Breast epithelium (tissue), 4 donors: ENCODE measurements around the gene DDX52. TPM values are rescaled to one million over a fixed set of nuclear protein-coding genes. Genes with fewer than 3 reads are reported as not detected.
A peak's percentile ranks its signal among the peaks of the same experiment; 100 is the strongest.

ENCODE experiments used
- DNase-seq, 2 donors: peaks; one replicate each; pipeline ENCODE4 v3.0.0-alpha.2; 2019; ENCODE audit warnings: low spot score in 2 of 2
- H3K27ac ChIP-seq, 2 donors: fragments of 200-600 bp; sonication (generic) in 1 of 2; one replicate each; pipeline ENCODE4 v1.5.1; 2016 to 2019; ENCODE audit warnings: mild to moderate bottlenecking in 1 of 2
- H3K27me3 ChIP-seq, 2 donors: fragments of 200-600 bp; sonication (generic) in 1 of 2; one replicate each; pipeline versions ENCODE4 v1.5.1 to v1.6.0; 2017 to 2019; ENCODE audit warnings: control low read depth in 1 of 2, mild to moderate bottlenecking in 1 of 2
- H3K36me3 ChIP-seq: fragments of 200-600 bp; one replicate; pipeline ENCODE4 v1.5.1; 2019
- H3K4me1 ChIP-seq, 2 donors: fragments of 200-600 bp; sonication (generic); one replicate each; pipeline ENCODE4 v1.5.1; 2016 to 2019; ENCODE audit warnings: control low read depth in 1 of 2
- H3K4me3 ChIP-seq, 3 donors: fragments of 200-600 bp; sonication (generic); 1 replicate in 2 of 3; 2 replicates in 1 of 3; pipeline ENCODE4 v1.5.1; 2016 to 2019; ENCODE audit warnings: mild to moderate bottlenecking in 3 of 3, moderate library complexity in 2 of 3
- H3K9me3 ChIP-seq, 2 donors: fragments of 200-600 bp; sonication (generic) in 1 of 2; one replicate each; pipeline ENCODE4 v1.5.1; 2016 to 2019; ENCODE audit warnings: control low read depth in 1 of 2
- CTCF ChIP-seq, 3 donors: fragments of 450-650 bp; IDR thresholded peaks; one replicate each; pipeline ENCODE4 v1.5.1; 2016 to 2017; ENCODE audit warnings: antibody characterized with exemption in 3 of 3, mild to moderate bottlenecking in 3 of 3, moderate library complexity in 3 of 3
- POLR2A ChIP-seq: fragments of 450-650 bp; IDR thresholded peaks from one replicate; pipeline ENCODE4 v1.6.1; 2016; ENCODE audit warnings: antibody characterized with exemption, mild to moderate bottlenecking, moderate library complexity
- POLR2AphosphoS5 ChIP-seq, 3 donors: sonication (generic); formaldehyde crosslinking; IDR thresholded peaks; one replicate each; pipeline ENCODE4 v1.6.1; 2017; ENCODE audit warnings: antibody characterized with exemption in 3 of 3
- intact Hi-C: fragments of 100-400 bp; cut with DNase I; formaldehyde crosslinking; loops from one replicate; pipeline ENCODE4 v1.15.1; 2023; ENCODE audit warnings: low total_unique reads
- total RNA-seq, 3 donors: library from RNA; depleted of rRNA; stranded (reverse); fragments of >200 nt; gene quantifications; one replicate each; pipeline ENCODE4 v1.1.0, GENCODE V29; 2016

The DDX52 gene
- total RNA-seq, 3 donors from 2014 or later = 15.8 to 29.3 (median 20.0) TPM

DNA sequence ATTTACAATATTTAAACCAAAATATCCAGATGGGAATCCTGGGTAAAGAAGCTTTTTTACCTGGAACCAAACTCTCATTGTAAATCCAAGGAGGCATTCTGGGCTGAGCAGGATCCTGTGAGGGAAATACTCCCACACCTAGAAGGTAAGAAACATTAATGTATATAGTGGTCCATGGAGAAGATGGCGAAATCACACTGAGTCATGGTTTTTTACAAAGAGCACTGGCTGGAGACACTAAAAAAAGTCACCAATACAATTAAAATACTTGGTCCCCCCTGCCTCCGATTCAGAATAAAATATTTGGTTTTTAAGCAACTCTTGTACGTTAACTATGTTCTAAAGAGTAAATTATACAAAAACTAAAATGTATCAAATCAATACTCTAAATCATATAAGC lies 67.0 kb downstream of the DDX52 start:
- no peak for DNase-seq
- no peaks in the 10 kb centered on the region for H3K36me3 ChIP-seq
- peaks cover 0 to 6% of the 10 kb centered on the region in 2 donors for H3K9me3 ChIP-seq
- intact Hi-C loops = no loop called here
- H3K27me3 ChIP-seq = no peaks in the 10 kb centered on the region
- TF ChIP-seq POLR2AphosphoS5 (IDR thresholded peaks at IDR 0.05) = no peak
- TF ChIP-seq POLR2A = no peak
- TF ChIP-seq CTCF (IDR thresholded peaks at IDR 0.05) = no peak
- no peaks in the 10 kb centered on the region for H3K4me1 ChIP-seq
- no peak overlapping the region for H3K4me3 ChIP-seq
- H3K27ac ChIP-seq = no peak overlapping the region

DNA sequence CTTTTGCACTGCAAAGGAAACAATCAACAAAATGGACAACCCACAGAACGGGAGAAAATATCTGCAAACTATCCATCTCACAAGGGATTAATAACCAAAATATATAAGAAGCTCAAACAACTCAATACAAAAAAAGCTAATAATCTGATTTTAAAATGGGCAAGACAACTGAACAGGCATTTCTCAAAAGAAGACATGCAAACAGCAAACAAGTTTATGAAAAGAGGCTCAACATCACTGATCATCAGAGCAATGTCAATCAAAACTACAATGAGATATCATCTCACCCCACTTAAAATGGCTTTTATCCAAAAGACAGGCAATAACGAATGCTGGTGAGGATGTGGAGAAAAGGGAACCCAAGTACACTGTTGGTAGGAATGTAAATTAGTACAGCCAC lies 68.8 kb downstream of the DDX52 start:
- TF ChIP-seq CTCF (IDR thresholded peaks at IDR 0.05) (no peak), POLR2A (no peak), POLR2AphosphoS5 (IDR thresholded peaks at IDR 0.05) (no peak)
- Histone ChIP-seq H3K9me3 (peaks cover 0 to 6% of the 10 kb centered on the region in 2 donors), H3K27me3 (no peaks in the 10 kb centered on the region), H3K4me1 (no peaks in the 10 kb centered on the region), H3K27ac (no peak overlapping the region), H3K36me3 (no peaks in the 10 kb centered on the region), H3K4me3 (no peak overlapping the region)
- intact Hi-C loops = no loop called here
- no peak for DNase-seq

DNA sequence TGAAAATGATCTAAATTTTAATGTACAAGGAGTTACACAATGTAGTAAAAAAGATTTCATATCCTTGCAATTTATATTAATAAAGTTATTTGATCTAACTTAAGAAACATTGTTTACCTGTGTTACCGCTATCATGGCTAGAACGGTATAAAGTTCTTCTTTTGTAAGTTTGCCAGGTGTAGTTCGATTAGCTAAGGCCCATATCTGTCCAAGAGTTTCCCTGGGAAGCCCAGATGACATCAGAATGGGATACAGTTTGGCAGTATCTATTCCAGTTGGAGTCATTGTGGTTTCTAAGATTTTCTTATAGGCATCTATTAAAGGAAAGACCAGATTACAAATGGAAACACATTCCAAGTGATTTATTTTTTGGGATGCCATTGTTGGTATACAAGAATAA lies 71.6 kb downstream of the DDX52 start:
- intact Hi-C loops = no loop called here
- Histone ChIP-seq H3K27ac (no peak overlapping the region), H3K27me3 (no peaks in the 10 kb centered on the region), H3K4me1 (no peaks in the 10 kb centered on the region), H3K4me3 (no peak overlapping the region), H3K9me3 (peaks cover 0 to 6% of the 10 kb centered on the region in 2 donors), H3K36me3 (peaks cover 18% of the 10 kb centered on the region)
- no peak for DNase-seq
- TF ChIP-seq POLR2AphosphoS5 (IDR thresholded peaks at IDR 0.05) = no peak
- TF ChIP-seq POLR2A = no peak

- Histone ChIP-seq H3K4me1 (no peaks in the 10 kb centered on the region), H3K9me3 (peaks cover 0 to 6% of the 10 kb centered on the region in 2 donors), H3K36me3 (peaks cover 20% of the 10 kb centered on the region), H3K27me3 (no peaks in the 10 kb centered on the region), H3K4me3 (no peak overlapping the region), H3K27ac (no peak overlapping the region)
- peak in 1 of 2 donors; percentile 45 for DNase-seq
- peak in 2 of 3 donors; percentile 32 to 35 for TF ChIP-seq CTCF (IDR thresholded peaks at IDR 0.05)
- TF ChIP-seq POLR2A = no peak
- intact Hi-C loops = no loop called here
Observed at GRCh38 chr17:37570527-37571093, 72.6 kb downstream of the DDX52 start.

- H3K4me1 ChIP-seq = no peaks in the 10 kb centered on the region
- no peak overlapping the region for H3K27ac ChIP-seq
- H3K4me3 ChIP-seq = no peak overlapping the region
- intact Hi-C loops = no loop called here
- peaks cover 20% of the 10 kb centered on the region for H3K36me3 ChIP-seq
- DNase-seq = no peak
- H3K27me3 ChIP-seq = no peaks in the 10 kb centered on the region
- no peaks in the 10 kb centered on the region for H3K9me3 ChIP-seq
- TF ChIP-seq POLR2AphosphoS5 (IDR thresholded peaks at IDR 0.05) (no peak), CTCF (IDR thresholded peaks at IDR 0.05) (no peak), POLR2A (no peak)
Observed at GRCh38 chr17:37568350-37569053, 74.7 kb downstream of the DDX52 start.
